ENCODE data around the gene NT5E.

DNA sequence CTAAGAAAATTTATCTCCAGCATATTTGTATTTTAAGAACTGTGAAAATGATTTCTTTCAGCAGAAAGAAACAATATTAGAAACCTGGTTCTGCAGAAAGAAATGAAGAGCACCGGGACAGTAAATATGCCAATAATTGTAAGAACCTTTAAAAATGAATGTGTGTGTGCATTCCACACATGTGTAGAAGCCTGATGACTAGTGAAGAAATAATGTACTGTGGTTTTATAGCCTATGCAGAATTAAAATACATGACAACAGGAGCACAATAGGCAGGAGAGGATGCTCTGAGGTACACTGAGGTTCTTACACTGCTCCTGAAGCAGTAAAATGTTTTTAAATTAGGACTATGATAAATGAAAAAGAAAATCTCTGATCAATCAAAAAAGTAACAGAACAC, 94.9 kb downstream of the NT5E start:
- TF ChIP-seq, protein P1, sequence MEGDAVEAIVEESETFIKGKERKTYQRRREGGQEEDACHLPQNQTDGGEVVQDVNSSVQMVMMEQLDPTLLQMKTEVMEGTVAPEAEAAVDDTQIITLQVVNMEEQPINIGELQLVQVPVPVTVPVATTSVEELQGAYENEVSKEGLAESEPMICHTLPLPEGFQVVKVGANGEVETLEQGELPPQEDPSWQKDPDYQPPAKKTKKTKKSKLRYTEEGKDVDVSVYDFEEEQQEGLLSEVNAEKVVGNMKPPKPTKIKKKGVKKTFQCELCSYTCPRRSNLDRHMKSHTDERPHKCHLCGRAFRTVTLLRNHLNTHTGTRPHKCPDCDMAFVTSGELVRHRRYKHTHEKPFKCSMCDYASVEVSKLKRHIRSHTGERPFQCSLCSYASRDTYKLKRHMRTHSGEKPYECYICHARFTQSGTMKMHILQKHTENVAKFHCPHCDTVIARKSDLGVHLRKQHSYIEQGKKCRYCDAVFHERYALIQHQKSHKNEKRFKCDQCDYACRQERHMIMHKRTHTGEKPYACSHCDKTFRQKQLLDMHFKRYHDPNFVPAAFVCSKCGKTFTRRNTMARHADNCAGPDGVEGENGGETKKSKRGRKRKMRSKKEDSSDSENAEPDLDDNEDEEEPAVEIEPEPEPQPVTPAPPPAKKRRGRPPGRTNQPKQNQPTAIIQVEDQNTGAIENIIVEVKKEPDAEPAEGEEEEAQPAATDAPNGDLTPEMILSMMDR (conservative IDR thresholded peaks at IDR 0.05) = no peak
- TF ChIP-seq EZH2 (IDR thresholded peaks at IDR 0.05; ENCODE audit: low read depth) = no peak
